Bone marrow (tissue), 2 donors: ENCODE measurements around the gene HPF1.
"Not testable (repeated sequence)": the region's sequence is repeated elsewhere in the genome, so short reads cannot be mapped to it uniquely, and the experiment has no call there.

Experiments used
- DNase-seq, 2 donors: peaks; one replicate each; lab custom pipeline; 2025; lab: John Stamatoyannopoulos, UW

Gene HPF1

DNA sequence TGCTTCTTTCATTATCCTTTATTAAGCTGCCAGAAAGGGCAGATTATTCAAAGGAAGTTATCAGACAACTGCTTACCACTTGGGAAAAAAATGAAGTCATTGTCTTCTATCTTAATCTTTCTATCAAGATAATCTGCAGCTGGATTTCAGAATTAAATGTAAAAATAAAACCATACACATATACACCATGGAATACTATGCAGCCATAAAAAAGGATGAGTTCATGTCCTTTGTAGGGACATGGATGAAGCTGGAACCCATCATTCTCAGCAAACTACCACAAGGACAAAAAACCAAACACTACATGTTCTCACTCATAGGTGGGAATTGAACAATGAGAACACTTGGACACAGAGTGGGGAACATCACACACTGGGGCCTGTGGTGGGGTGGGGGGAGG is 19.1 kb downstream of the HPF1 start:
- not testable (repeated sequence) for DNase-seq

- no peak for DNase-seq
These were observed 27.2 kb downstream of the HPF1 start for GRCh38 chr4:169730564-169730963.

DNA sequence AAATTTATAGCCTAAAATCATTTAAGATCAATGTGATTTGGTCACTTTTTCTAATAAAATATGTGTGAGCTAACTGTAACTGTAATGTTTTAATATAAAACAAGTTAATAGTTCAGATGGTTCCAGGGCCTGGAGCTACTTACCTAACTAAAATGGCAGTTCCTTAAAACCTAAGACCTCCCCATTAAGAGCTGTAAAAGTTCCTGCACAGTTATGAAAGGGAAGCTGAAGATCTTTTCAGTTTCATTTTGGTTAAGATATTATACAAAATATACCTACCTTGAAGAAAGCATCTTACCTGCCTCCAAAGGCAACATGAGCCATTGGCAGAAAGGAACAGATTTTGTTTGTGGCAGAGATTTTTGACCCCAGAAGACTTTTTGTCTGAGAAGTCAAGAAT is 30.1 kb downstream of the HPF1 start:
- no peak for DNase-seq

GRCh38 chr4:169724260-169724659 is 33.5 kb downstream of the HPF1 start:
- no peak for DNase-seq

DNA sequence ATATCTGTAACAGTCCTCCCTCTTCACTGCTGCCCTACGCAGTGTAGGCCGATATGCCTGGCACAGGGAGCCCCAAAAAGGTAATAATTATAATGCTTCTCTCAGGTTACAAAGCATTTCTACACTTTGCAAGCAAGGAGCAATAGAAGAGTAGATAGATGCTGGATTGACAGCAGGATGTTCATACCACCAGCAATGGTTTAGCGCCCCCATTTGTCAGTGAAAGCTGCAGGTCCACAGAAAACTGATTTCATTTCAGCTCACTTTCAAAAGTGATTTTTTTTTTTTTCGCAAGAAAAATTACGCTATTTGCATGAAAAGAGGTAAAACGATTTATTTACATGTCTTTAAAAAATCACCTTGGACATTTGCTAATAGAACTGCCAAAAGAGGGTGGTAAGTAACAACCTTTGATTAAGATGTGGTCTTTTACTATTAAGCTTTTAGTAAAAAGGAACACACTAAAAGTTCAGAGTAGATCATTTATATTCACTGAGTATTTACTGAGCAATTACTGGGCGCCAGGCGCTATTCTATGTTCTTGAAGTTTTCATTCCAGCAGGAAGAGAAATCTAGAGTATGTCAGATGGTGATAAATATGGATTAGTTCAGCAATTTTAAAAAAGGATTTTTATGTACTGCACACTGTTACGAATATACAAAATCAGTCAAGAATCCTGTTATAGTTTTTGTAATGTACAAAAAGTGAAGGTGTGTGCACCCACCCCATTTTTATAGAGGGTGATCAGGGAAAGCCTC is 34.4 kb downstream of the HPF1 start:
- DNase-seq: no peak

DNA sequence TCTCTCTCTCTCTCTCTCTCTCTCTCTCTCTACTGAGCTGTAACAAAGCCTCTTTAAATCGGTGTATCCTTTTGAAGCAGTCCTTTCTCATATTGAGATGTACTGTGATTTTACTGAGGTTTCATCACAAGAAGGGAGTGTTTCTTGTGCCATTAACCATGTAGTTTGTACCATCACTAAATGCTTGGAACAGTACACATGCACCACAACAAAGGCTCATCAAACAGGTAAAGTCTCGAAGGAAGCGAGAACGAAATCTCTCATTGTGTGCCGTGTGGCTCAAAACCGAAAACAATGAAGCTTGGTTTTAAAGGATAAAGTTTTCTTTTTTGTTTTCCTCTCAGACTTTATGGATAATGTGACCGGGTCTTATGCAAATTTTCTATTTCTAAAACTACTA is 37.2 kb downstream of the HPF1 start:
- DNase-seq: no peak

- no peak for DNase-seq
These were observed 41.1 kb downstream of the HPF1 start for GRCh38 chr4:169716677-169717076.

- DNase-seq: no peak
These were observed 41.9 kb downstream of the HPF1 start for GRCh38 chr4:169715826-169716225.

- no peak for DNase-seq
These were observed 49.6 kb downstream of the HPF1 start for GRCh38 chr4:169707958-169708643.

DNA sequence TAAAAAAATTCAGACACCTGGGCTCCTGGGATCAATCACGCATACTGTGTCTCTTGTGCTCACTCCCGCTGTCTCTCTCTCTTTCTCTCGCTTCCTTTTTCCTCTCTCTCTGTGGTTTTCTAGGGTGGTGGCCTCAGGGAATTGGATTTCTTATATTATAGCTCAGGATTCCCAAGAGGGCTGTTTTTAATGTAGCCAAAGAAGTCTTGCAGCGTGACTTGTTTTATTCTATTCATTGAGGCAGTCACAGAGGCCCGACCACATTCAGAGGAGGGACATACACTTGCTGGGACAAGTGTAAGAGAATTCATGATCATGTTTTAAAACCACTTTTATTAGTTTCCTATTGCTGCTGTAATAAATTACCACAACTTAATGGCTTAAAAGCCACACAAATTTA is 59.4 kb downstream of the HPF1 start:
- no peak for DNase-seq

- DNase-seq: no peak
These were observed 67.0 kb downstream of the HPF1 start for GRCh38 chr4:169690787-169691186.

DNA sequence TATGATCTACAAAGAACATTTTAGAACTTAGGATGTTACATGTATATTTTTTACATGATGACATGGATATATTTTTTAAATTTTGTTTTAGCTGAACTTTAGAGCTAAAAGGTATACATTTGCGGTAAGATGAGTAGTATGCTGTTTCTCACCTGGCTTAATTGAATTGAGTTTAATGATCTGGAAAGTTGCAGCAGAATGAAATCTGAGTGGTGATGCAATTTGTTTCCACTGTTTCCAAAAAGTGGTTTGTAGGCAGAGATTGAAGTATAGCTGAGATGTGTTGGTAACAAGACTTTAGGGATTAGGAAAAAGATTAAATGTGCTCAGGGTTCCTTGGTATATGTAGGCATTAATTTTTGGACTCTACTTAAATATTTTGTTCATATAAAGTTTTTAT is 68.1 kb downstream of the HPF1 start:
- DNase-seq: no peak

DNA sequence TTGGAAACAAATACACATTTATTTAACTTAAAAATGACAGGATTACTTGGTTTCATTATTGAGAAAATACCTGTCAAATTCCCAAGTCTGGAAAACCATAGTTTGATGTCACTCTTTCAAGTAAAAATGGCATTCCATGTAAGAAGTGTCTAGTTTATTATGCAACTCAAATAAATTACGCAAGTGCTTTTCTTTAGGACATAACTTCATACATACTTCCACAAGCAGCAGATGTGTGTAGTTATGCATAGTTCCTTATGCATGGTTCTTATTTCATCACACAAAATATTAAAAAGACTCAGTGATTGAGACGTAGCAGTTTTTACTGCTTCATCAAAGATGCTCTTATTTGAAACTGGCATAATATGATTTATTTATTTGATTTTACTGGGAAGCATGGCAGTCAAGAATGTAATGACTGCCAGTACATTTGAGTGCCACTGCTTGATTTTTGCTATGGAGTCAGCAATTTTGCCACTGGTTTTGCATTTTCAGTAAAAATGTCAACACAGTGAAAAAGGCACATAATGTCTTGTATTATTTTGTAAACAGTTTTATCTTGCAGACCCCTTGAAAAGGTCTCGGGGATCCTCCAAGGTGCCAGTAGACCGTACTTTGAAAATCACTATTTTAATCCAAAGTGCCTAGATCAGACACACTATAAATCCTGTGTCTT is 75.2 kb downstream of the HPF1 start:
- no peak for DNase-seq
